IPS DF 4.7 (cell line): Measurements from ENCODE around the gene DGKD.
A peak's percentile ranks its signal among the peaks of the same experiment; 100 is the strongest.

Experiments used
- DNase-seq: peaks from one replicate; pipeline ENCODE4 v3.0.0-alpha.2; 2013; ENCODE audit warnings: low spot score; ENCODE audit errors: extremely low read depth

Gene DGKD, protein sequence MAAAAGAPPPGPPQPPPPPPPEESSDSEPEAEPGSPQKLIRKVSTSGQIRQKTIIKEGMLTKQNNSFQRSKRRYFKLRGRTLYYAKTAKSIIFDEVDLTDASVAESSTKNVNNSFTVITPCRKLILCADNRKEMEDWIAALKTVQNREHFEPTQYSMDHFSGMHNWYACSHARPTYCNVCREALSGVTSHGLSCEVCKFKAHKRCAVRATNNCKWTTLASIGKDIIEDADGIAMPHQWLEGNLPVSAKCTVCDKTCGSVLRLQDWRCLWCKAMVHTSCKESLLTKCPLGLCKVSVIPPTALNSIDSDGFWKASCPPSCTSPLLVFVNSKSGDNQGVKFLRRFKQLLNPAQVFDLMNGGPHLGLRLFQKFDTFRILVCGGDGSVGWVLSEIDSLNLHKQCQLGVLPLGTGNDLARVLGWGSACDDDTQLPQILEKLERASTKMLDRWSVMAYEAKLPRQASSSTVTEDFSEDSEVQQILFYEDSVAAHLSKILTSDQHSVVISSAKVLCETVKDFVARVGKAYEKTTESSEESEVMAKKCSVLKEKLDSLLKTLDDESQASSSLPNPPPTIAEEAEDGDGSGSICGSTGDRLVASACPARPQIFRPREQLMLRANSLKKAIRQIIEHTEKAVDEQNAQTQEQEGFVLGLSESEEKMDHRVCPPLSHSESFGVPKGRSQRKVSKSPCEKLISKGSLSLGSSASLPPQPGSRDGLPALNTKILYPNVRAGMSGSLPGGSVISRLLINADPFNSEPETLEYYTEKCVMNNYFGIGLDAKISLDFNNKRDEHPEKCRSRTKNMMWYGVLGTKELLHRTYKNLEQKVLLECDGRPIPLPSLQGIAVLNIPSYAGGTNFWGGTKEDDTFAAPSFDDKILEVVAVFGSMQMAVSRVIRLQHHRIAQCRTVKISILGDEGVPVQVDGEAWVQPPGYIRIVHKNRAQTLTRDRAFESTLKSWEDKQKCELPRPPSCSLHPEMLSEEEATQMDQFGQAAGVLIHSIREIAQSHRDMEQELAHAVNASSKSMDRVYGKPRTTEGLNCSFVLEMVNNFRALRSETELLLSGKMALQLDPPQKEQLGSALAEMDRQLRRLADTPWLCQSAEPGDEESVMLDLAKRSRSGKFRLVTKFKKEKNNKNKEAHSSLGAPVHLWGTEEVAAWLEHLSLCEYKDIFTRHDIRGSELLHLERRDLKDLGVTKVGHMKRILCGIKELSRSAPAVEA

DNA sequence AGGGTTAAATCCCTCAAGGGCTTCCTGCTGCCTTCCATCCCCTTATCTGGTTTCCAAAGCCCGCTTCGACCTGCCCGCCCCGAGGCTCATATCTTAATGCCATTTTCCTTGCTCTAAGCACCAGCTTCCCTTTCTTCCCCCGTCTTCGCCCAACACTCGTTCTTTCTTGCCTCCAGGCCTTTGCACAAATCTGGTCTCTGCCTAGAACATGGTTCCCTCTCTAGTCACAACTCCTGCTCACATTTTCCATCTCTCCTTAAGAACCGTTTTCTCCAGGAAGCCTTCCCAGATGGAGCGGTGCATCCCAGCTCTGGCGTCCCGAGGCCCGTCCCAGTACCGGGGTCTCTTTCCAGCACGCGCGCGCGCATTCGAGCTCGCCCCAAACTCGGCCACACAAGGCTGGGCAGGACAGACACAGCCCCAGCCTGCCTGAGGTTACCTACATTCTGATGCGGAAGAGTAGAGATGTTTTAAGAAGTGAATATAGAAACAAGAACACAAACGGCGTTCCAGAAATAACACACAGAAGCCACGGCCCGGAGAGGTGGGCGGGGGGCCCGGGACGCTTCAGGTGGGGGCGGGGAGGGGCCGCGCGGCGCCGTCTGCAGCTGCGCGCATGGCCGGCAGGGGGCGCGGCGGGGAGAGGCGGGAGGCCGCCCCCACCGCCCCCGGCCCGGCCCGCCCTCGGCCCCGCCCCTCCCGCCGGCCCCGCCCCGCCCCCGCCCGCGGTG, at the start of gene DGKD:
Gene DGKD (plus strand): TSS at position 726 of the 731 bp plus-strand sequence. CDS start 25 bp downstream, outside the sequence.
- DNase-seq = no peak

- DNase-seq = no peak
Observed at GRCh38 chr2:233307565-233307964, 46.7 kb upstream of the DGKD start, which contains the start of gene SAG. SAG (plus strand) TSS chr2:233307816; CDS start chr2:233309190, 1,374 bp downstream.

GRCh38 chr2:233311241-233311926, 42.9 kb upstream of the DGKD start:
- no peak for DNase-seq

DNA sequence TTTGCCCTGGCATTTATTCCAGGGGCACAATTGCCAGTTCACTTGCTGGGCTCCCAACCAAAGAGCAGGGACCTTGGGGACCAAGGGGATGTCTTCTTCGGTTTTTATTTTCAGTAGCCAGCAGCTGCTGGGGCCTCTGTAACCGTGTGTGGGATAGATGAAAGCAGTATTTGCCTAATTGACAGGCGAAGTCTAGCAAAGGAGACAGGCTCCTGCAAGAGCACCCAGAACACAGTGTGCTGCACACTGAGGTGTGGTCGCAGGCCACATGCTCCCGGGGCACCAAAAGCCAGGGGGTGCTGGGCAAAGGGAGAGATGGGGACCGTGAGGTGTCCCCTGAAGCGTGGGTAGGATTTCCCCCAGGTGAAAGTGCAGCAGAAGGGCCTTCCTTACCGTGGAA, 41.4 kb upstream of the DGKD start:
- no peak for DNase-seq

GRCh38 chr2:233314180-233314925, 39.9 kb upstream of the DGKD start:
- no peak for DNase-seq

DNA sequence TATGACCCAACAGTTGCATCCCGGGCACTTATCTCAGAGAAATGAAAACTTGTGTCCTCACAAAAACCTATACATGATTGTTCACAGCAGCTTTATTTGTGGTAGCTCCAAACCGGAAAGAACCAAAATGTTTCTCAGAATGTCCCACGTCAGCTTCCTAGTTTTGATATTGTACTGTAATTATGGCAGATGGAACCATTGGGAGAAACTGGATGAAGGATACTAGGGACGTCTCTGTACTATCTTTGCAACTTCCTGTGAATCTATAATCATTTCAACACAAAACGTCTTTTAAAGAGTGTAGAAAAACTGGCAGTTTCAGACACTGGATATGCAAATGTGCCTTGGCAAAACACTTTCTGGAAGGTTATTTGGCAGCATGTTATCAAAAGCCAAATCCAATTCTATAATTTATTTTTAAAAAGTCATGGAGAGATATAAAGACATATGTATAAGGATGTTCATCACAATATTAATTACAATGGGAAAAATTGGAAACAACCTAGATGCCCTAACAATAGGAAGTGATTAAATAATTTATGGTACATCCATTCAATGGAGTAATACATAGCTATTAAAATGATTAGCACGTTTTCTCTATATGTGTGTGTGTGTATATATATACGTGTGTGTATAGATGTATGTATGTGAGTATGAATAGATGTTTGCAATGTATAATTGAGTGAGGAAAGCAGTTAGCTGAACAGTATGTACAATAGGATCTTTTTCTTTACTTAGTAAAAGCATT, 36.9 kb upstream of the DGKD start:
- no peak for DNase-seq

DNA sequence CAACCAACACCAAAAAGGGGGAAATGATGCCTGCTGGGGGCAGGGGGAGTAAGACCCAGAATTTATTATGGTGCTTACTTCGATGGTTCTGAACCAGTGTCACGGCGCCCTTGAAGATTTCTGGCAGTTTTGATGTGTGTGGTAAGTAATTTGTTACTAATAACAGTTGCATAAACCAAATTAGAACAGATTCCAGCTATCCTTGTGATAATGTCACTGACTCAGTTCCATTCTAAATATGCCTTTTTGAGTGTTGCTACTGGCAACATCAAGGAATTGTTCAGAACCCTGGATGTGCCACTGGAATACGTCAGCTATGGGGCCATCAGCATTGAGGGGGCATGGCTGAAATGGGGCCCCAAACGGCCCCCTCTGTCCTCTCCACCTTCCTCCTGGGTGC, 35.0 kb upstream of the DGKD start:
- DNase-seq = no peak

DNA sequence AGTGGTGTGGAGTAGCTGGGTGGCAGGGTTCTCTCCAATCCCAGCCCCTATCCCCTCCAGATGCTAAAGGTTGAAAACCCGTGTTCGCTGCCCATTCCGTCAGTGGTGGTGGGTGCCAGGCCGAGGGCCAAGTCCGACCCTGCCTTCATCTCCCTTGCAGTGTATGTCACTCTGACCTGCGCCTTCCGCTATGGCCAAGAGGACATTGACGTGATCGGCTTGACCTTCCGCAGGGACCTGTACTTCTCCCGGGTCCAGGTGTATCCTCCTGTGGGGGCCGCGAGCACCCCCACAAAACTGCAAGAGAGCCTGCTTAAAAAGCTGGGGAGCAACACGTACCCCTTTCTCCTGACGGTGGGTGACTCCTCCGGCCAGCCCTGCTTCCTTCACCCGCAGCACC, 33.8 kb upstream of the DGKD start:
- no peak for DNase-seq

DNA sequence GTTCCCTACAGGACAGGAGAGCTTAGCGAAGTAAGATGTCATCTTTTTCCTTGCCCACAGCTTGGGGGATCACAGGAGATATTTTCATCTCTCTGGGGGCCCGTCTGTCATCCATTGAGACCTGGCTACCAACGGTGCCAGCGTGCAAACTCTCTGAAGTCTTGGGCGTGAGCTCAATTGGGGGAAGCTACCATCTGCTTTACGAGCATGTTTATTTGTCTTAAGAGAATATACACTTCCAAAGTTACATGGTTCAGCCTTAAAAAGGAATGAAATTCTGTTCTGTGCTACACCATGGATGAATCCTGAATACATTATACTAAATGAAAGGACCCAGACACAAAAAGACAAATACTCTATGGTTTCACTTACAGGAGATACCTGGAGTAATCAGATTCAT, 33.1 kb upstream of the DGKD start:
- DNase-seq = no peak

GRCh38 chr2:233323851-233324250, 30.4 kb upstream of the DGKD start:
- no peak for DNase-seq

- DNase-seq = no peak
Observed at GRCh38 chr2:233325256-233325655, 29.0 kb upstream of the DGKD start.

- DNase-seq = no peak
Observed at GRCh38 chr2:233325814-233326213, 28.5 kb upstream of the DGKD start.

- DNase-seq = no peak
Observed at GRCh38 chr2:233326500-233326899, 27.8 kb upstream of the DGKD start.

DNA sequence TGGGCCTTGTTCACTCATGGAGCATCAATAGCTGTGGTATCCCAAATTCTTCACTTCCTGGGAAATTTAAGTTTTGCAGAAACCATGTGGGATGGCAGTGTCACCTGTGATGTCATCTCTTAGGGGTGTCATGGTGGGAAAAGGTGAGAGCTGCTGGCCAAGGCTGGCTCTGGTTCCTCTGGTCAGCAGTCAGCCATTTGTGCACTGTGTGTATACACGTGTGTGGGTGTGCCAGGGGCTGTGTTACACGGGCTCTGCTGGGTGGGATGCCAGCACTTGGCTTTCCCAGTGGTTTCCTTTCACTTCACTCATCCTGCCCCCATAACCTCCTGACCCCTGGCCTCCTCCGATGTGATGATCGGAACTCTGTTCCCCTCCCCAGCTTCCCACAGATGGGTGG, 25.4 kb upstream of the DGKD start:
- DNase-seq = no peak

GRCh38 chr2:233329489-233330135, 24.7 kb upstream of the DGKD start:
- DNase-seq = peak; percentile 64

DNA sequence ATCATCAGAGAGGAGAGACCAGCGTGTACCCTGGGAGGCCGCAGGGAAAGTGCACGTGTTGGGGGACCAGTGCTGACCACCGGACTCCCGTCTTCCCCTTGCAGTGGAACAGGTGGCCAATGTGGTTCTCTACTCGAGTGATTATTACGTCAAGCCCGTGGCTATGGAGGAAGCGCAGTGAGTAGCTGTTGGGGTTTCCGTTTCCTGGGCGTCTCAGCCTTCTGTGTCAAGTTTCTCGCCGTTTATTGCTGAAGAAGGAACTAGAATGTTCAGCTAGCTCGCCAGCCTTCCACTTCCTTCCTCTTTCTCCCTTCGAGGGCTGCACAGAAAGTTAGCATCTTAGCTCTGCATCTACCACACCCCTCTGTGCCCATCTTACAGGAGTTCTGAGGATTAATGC, 22.8 kb upstream of the DGKD start:
- no peak for DNase-seq

- no peak for DNase-seq
Observed at GRCh38 chr2:233332125-233332524, 22.2 kb upstream of the DGKD start.

- no peak for DNase-seq
Observed at GRCh38 chr2:233334915-233335314, 19.4 kb upstream of the DGKD start.
